GM12864 (cell line): Measurements from ENCODE around the gene SNAPC4.
"Not testable (repeated sequence)": the region's sequence is repeated elsewhere in the genome, so short reads cannot be mapped to it uniquely, and the experiment has no call there.

Source experiments
- DNase-seq: peaks from one replicate; pipeline ENCODE4 v3.0.0-alpha.2; 2011; ENCODE audit warnings: low read depth
- H3K4me3 ChIP-seq: 2 replicates; pipeline ENCODE4 v1.5.1; 2011; ENCODE audit warnings: mild to moderate bottlenecking, low read depth, low read length, control low read depth
- CTCF ChIP-seq: IDR thresholded peaks from 2 replicates; pipeline ENCODE4 v1.5.1; 2011; ENCODE audit warnings: low read depth, mild to moderate bottlenecking, moderate library complexity, low read length, control low read depth, inconsistent platforms; ENCODE audit errors: missing control alignments

Gene SNAPC4

GRCh38 chr9:136432591-136432990, 32.6 kb upstream of the SNAPC4 start:
- TF ChIP-seq CTCF: no peak
- DNase-seq: no peak
- no peak overlapping the region for H3K4me3 ChIP-seq

GRCh38 chr9:136431782-136432350, 31.9 kb upstream of the SNAPC4 start:
- no peak for TF ChIP-seq CTCF
- no peak for DNase-seq
- no peak overlapping the region for H3K4me3 ChIP-seq

- no peak overlapping the region for H3K4me3 ChIP-seq
- no peak for DNase-seq
- TF ChIP-seq CTCF: no peak
Observed at GRCh38 chr9:136430588-136431234, 30.7 kb upstream of the SNAPC4 start.

GRCh38 chr9:136429683-136430491, 29.9 kb upstream of the SNAPC4 start:
- no peak for DNase-seq
- TF ChIP-seq CTCF: no peak
- no peak overlapping the region for H3K4me3 ChIP-seq

GRCh38 chr9:136429075-136429628, 29.2 kb upstream of the SNAPC4 start:
- H3K4me3 ChIP-seq: no peak overlapping the region
- TF ChIP-seq CTCF: no peak
- DNase-seq: no peak

GRCh38 chr9:136426787-136427186, 26.8 kb upstream of the SNAPC4 start:
- TF ChIP-seq CTCF: no peak
- H3K4me3 ChIP-seq: no peak overlapping the region
- DNase-seq: no peak

- not testable (repeated sequence) for H3K4me3 ChIP-seq, DNase-seq
Observed at GRCh38 chr9:136425367-136425766, 25.4 kb upstream of the SNAPC4 start.
